Fibroblast of the aortic adventitia (primary cell): Measurements from ENCODE around the gene KIAA0319L. TPM values are rescaled to one million over a fixed set of nuclear protein-coding genes. Genes with fewer than 3 reads are reported as not detected.

ENCODE experiments used
- DNase-seq: peaks from one replicate; pipeline ENCODE4 v3.0.0-alpha.2; 2010; ENCODE audit warnings: low read depth
- H3K4me3 ChIP-seq: 2 replicates; pipeline ENCODE4 v1.5.1; 2011; ENCODE audit warnings: low read depth, mild to moderate bottlenecking, control low read depth, low read length, moderate library complexity
- total RNA-seq: library from RNA; depleted of rRNA; stranded (reverse); fragments of >200 nt; gene quantifications from 2 replicates; pipeline ENCODE4 v1.2.3, GENCODE V29; 2012; ENCODE audit warnings: low replicate concordance
- TF ChIP-seq, protein P1 (sequence below): IDR thresholded peaks from 2 replicates; pipeline ENCODE4 v1.5.1; 2011; ENCODE audit warnings: mild to moderate bottlenecking, low read length, control low read depth, inconsistent platforms; ENCODE audit not compliant: insufficient read depth

KIAA0319L gene
- total RNA-seq, 1 donor = 36.2 TPM

GRCh38 chr1:35563166-35563565, 6.0 kb upstream of the KIAA0319L start:
- DNase-seq = no peak
- TF ChIP-seq, protein P1, sequence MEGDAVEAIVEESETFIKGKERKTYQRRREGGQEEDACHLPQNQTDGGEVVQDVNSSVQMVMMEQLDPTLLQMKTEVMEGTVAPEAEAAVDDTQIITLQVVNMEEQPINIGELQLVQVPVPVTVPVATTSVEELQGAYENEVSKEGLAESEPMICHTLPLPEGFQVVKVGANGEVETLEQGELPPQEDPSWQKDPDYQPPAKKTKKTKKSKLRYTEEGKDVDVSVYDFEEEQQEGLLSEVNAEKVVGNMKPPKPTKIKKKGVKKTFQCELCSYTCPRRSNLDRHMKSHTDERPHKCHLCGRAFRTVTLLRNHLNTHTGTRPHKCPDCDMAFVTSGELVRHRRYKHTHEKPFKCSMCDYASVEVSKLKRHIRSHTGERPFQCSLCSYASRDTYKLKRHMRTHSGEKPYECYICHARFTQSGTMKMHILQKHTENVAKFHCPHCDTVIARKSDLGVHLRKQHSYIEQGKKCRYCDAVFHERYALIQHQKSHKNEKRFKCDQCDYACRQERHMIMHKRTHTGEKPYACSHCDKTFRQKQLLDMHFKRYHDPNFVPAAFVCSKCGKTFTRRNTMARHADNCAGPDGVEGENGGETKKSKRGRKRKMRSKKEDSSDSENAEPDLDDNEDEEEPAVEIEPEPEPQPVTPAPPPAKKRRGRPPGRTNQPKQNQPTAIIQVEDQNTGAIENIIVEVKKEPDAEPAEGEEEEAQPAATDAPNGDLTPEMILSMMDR = no peak
- H3K4me3 ChIP-seq = no peak overlapping the region

DNA sequence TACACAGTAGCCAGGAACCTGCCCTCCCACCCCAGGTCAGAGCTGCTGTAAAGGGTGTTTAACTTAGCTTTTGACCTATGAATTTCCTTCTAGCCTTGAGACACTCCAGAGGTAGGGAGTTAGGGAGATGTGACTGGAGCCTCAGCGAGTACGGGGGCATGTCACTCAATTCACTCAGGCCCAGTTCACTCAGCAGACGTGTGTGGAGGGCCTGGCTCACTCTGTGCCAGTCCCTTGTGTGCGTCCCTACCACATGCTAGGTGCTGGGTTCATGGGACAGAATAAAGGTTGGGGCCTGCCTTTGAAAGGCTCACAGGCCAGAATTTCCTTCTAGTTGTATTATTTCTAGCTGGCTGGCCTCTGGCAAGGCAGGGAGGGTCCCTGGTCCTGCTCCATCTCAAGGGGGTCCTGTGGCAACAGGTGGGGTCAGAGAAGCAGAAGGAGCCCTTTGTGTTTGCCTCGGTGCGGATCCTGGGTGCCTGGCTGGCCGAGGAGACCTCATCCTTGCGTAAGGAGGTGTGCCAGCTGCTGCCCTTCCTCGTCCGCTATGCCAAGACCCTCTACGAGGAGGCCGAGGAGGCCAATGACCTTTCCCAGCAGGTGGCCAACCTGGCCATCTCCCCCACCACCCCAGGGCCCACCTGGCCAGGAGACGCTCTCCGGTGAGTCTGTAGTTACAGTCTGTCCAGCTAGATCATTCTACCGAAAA, 4.9 kb upstream of the KIAA0319L start:
- H3K4me3 ChIP-seq = no peak overlapping the region
- no peak for DNase-seq
- TF ChIP-seq, protein P1 = no peak

DNA sequence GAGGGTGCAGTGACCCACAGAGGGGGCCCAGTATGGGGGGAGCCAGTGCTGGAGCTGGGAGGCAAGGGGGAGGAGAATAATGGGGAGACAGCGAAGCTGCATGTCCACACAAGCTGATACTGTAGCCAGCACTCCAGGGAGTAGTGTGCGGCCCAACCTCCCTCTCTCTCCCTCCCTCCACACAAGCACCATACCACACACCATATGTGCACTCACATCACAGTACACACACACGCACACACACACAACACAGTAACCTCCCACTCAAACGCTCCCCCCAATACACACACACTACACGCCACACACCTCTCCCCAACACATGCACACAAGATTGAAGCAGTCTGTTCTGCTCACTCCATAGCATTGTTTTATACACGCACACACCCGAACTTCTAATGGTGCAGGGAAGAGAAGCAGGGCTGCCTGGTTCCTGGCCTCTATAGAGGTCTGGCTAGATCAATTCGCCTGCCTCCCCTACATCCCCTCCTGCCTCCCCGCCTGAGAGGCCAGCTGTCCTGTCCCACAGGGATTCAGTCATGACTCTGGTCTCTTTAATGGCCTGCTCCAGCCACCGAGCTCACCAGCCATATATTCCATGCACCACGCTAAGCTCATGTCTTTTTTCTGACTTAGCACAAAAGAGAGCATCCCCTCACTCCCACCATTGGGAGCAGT, 4.2 kb upstream of the KIAA0319L start:
- TF ChIP-seq, protein P1 = no peak
- DNase-seq = no peak
- H3K4me3 ChIP-seq = no peak overlapping the region

- no peak overlapping the region for H3K4me3 ChIP-seq
- TF ChIP-seq, protein P1 = no peak
- DNase-seq = no peak
Measured at GRCh38 chr1:35560256-35561225, 3.3 kb upstream of the KIAA0319L start.

- TF ChIP-seq, protein P1 = no peak
- DNase-seq = no peak
- peak overlapping the region; percentile 44 for H3K4me3 ChIP-seq
Measured at GRCh38 chr1:35559317-35559944, 2.2 kb upstream of the KIAA0319L start.
